ENCODE data around the gene ARL8B.

GRCh38 chr3:5092018-5092417 is 30.1 kb upstream of the ARL8B start:
- TF ChIP-seq EZH2 (IDR thresholded peaks at IDR 0.05) (no peak), POLR2AphosphoS5 (IDR thresholded peaks at IDR 0.05; ENCODE audit: borderline replicate concordance, low read depth, low read length) (no peak), FOXP2 (optimal IDR thresholded peaks at IDR 0.05; ENCODE audit: control extremely low read depth, extremely low read length, insufficient read depth) (no peak)

Measured in SK-N-MC (cell line).